Activated effector memory CD4-positive, alpha-beta T cell treated with anti-CD3 and anti-CD28 coated beads, Interleukin-2, amount 50 U/mL, for 16 hours (primary cell): Measurements from ENCODE around the gene NEUROD4.

Source experiments
- DNase-seq: peaks from one replicate; pipeline ENCODE4 v3.0.0-alpha.2; 2020

NEUROD4 gene

DNA sequence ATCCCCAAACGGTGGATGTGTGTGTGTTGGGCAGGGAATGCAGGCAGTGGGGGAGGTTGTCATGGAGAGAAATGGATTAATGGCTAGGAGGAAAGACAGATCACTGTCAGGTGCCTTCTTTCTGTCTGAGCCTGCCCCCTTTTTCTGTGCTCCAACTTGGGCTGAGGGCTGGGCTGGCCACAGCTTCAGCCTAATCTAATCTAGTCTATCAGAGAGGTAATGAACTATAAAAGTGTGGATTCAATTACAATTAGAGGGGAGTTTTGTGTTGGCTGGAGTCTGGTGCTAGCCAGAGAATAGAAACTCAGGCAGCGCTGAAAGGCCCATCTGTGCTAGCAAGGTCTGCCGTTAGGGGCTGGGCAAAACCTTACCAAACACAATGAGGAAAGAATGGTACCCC lies 41.2 kb downstream of the NEUROD4 start:
- no peak for DNase-seq

- DNase-seq, result no peak
These were observed 43.5 kb downstream of the NEUROD4 start for GRCh38 chr12:55063291-55063690.

DNA sequence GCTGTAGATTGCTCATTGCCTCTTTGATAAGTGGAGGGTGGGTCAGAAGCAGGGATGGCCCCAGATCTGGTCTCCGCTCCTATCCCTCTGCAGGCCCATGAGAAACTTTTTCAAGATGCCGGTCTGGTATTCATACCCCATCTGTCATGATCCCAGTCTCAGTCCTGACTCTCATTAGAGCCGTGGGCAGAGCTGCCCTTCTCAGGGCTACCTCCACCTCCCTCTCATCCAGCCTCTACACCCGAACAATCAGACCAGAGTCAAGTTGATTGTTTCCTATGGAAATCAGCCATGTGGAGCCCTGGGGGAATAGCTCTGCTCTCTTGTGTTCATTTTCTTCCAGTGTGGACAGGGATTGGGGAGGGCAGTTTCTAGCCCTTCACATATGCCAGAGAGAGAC lies 45.8 kb downstream of the NEUROD4 start:
- DNase-seq, result no peak

GRCh38 chr12:55067701-55068100 lies 47.9 kb downstream of the NEUROD4 start:
- no peak for DNase-seq

DNA sequence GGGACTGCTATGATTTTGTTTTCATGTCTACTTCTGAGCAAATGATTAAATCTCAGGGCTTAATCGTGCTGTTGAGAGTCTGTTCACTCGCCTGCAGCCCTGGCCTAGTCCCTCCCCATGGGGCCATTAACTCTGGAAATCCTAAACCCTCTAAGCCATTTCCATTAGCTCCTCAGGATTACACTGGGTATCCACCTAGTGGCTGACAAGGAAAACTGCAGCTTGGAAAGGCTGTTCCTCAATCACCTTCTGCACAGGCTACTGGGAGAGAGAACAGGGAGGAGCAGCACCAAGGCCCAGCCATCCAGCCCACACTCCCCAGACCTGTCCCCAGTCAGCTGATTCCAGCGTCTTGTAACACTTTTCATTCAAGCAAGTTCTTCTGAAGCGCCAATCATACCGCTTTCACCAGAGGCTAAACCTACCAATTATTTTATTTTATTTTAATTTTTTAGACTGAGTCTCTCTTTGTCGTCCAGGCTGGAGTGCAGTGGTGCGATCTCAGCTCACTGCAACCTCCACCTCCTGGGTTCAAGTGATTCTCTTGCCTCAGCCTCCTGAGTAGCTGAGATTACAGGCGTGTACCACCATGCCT lies 48.7 kb downstream of the NEUROD4 start:
- peak; percentile 64 for DNase-seq

DNA sequence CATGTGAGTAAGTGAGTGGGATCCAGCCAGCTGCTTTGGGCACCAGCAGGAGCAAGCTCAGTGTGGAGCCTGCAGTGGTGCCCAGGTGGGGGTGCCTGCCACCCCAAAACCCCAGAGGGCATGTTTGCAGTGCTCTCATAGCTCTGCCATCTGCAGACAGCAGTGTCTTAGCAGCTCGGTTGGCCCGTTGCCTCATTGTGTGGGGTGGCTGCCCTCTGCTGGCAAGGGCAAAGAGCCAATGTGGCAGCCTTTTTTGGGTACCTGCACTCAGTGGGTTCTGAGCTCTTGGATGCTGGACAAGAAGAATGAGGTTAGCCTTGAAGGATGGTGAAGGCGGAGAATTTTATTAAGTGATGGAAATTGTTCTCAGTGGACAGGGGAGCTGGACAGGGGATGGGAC lies 52.3 kb downstream of the NEUROD4 start:
- peak; percentile 90 for DNase-seq

GRCh38 chr12:55073043-55074022 lies 53.6 kb downstream of the NEUROD4 start:
- peak; percentile 92 for DNase-seq

DNA sequence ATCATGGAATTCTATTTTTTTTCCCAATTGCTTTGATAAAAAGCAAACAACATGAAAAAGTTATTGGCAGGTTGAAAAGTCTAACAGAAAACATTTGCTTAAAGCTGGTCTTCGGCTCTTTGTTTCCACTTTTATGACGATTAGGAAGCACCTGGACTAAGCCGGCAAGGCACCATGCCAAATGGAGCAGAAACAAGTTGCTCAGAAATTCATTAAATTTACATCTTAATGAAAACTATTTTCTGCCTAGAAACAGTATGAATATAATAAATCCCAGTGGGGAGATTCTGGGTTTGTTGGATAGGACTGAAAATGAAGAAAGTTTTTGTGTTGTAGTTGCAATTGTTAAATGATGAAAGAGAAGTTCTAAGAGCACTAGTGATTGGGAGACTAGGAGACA lies 55.0 kb downstream of the NEUROD4 start:
- no peak for DNase-seq
